NCI-H82 (cell line): Measurements from ENCODE around the gene TRMT2B.
"Not testable (repeated sequence)": the region's sequence is repeated elsewhere in the genome, so short reads cannot be mapped to it uniquely, and the experiment has no call there.

Experiments
- DNase-seq: peaks from one replicate; lab custom pipeline; 2025; lab: John Stamatoyannopoulos, UW

Gene TRMT2B, protein sequence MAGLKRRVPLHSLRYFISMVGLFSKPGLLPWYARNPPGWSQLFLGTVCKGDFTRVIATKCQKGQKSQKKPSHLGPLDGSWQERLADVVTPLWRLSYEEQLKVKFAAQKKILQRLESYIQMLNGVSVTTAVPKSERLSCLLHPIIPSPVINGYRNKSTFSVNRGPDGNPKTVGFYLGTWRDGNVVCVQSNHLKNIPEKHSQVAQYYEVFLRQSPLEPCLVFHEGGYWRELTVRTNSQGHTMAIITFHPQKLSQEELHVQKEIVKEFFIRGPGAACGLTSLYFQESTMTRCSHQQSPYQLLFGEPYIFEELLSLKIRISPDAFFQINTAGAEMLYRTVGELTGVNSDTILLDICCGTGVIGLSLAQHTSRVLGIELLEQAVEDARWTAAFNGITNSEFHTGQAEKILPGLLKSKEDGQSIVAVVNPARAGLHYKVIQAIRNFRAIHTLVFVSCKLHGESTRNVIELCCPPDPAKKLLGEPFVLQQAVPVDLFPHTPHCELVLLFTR

DNA sequence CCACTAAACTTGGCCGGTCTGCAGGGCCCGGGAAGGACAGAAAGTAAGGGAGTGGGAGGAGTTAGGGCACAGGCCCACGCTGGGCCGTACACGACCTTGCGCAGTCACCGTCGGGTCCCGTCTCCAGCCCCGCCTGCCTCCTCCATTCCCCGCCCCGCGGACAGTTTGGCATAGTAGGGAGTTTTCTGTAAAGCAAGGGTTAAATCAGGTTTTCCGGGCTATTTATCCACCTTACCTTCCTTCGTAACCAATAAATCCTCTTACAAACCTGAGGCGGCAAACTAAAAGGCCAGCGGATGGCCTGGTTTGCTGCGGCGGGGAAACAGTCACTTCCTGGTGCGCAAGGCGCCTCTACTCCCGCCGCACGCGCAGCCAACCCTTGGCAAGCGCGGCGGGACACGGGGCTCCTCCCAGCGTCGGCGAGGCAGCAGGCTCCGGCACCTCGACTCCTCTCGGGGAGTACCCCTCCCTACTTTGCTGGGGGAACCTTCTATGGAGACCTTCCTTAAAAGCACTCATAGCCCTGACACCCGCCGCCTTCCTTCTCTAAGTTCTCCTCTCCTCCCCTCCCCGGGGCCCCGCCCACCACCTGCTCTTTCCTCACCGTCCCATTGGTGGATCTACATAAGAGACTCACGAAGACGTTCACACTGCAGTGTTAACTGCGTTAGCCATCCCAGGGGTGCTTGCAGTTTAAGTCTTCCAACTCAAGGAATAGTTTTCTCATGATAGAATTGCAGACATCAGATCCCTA, at the start of gene TRMT2B:
TSS of gene TRMT2B (minus strand) at position 563 of the 754 bp plus-strand sequence. CDS start 9,822 bp downstream, outside the sequence.
- peak; percentile 85 for DNase-seq

DNA sequence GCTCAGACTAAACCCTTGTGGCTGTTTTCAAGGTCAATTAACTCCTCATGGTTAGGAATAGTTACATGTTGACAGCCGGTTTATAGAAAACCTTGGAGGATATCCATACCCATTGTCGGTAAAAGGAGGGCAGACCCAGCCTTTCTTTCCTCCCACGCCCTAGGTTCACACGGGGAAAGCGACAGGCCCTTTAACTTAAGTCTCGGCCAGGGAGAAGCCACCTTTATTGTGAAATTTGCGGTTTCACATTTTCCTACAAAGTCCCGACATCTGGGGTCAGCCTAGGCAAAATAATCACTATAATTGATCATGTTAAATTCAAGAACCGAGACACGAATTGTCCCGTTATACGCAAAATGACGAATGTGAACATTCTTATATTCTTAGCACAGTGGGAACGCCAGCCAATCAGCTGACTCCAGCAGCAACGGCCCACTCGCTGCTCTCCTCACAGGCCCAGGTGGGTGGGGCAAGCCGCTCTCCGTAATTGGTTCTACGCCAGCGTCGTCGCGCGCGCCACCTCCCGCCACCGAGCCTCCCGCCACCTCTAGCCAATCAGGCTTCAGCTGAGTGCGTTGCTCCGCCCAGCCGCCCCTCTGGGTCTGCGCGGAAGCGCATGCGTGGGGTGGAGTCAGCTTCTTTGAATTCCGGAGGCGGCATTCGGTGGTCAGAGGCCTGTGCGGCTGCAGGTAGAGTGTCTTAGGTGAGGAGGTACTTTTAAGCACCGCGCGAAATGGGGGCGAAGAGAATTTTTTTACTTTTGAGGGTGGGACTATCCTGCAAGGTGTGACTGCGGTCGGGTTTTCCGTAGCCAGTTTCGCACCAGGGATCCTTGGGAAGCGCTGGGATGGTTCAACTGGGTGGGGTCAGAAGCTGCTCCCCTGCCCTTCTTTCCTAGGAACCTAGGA, 45.9 kb upstream of the TRMT2B start, which contains the start of gene CENPI:
TSS of gene CENPI (plus strand) at position 659 of the 908 bp plus-strand sequence. CDS start 2,867 bp downstream, outside the sequence.
- DNase-seq, result peak; percentile 97

DNA sequence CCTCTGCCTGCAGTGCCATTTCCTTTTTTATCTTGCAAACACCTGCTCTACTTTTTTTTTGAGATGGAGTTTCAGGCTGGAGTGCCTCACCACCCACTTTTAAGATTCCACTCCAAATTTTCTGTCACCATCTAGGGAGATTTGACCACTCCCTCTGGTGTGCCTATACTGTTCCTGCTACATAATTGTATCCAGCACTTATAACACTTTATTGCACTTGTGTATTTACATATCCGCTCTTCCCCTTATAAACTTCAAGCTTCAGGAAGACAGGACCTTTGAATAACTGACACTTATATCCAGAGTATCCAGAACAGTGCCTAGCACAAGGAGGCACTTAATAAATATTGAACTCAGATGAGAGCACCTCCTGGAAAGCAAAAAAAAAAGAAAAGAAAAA, 39.9 kb upstream of the TRMT2B start:
- no peak for DNase-seq

DNA sequence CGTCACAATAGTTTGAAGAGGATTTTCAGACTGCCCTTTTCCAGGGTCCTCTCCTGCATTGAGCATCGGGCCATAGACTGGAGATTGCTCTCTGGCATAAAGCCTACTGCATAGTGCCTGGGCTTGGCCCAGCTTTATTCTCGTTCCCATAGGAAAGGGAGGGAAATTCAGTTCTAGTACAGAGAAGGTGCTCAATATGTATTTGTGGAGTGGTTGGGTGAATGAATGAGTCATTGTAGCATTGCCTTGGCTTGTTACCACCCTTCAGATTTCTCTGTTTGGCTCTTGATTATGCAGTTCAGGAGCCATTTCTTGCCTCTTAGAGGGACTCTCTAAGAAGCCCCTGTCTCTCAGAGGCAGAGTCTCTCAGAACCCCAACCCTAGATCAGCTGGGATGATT, 29.3 kb upstream of the TRMT2B start:
- no peak for DNase-seq

DNA sequence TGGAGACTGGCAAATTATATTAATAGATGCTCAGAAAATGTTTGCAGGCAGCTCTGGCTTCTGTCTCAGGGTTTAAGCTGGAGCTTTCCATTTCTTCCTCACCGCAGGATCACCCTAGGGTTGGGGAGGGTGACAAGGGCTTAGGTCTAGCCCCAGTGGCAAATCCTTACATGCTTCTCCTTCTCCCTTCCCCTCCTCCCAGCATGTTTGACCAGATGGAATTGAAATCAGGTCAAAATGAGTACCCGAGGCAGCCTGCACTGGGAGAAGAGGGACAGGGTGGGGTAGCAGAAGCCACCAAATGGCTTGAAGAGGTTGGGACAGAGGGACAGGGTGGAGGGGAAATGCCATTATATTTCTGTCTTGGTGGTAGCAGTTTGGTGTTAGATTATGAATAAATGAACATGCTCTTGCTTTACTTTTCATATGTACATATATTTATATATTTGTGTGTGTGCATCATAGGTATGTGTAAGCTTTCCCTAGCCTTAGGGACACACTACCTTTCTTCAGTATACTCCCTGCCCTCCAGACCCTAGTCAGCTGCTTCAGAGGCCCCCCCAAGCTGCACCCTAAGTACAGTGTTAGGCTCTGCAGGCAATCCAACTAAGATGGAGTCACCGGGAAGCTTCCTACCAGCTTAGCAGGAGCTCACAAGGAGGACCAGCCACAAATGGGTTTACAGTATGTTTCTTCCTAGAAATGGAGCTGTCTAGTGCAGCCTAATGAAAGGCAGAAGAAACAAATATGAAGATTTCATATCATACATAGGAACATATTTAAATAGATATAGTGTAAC, 28.6 kb upstream of the TRMT2B start:
- DNase-seq, result peak; percentile 50

DNA sequence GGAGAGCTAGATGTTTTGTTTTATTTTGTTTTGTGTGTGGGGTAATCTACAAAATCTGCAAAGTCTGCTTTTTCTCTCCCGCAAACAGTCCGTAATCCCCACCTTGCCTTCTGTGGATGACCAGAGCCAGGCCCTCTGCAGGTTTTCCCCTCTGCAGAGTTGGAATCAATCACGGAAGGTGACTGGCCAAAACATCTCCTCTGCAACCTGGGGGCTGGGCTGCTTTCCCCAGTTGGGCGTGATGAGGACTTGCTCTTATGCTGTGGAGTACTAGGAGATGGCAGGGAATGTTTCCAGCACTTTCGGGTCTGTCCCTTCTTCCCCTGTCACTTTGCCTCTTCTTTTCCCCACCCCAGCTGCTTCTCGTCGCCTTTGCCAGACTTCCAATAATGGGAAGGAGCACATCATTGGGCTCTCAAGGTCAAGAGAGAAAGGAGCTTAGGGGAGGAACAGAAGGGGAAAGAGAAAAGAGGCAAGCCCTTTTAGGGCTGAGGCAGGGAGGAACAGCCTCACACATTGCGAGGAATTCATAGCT, 27.9 kb upstream of the TRMT2B start:
- peak; percentile 50 for DNase-seq

DNA sequence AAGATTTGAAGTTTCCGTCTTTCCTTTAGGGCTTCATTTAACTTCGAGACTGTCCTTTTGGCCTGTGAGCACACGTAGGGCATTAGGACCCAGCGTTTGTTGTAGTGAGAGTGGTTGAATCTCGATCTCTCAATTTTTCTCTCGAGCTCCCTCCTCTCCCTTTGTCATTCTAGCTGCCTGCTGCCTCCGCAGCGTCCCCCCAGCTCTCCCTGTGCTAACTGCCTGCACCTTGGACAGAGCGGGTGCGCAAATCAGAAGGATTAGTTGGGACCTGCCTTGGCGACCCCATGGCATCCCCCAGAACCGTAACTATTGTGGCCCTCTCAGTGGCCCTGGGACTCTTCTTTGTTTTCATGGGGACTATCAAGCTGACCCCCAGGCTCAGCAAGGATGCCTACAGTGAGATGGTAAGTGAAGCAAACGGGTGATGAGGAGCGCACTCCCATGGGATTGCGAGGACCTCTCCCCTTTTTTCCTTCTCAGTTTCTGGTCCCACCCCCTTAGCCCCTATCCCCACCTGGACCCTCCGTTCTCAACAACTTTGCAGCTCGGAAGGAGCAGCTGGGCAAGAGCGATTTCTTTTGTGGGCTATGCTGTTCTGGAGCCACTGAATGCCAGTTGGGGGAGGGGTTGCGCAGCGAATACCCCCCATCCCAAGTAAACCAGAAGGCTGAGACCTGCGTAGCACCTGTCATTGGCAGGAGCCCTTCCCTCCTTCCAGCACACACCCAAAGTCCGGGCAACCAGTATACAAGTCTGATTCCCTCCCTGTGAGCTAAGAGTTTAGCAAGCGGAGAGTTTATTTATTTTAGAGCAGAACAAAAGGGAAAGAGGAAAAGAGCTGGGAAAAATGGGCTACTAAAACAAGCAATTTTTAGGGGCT, 27.0 kb upstream of the TRMT2B start, which contains the start of gene TMEM35A:
TSS of gene TMEM35A (plus strand) at position 164 of the 883 bp plus-strand sequence. CDS start at position 288, 124 bp downstream.
- DNase-seq, result no peak

DNA sequence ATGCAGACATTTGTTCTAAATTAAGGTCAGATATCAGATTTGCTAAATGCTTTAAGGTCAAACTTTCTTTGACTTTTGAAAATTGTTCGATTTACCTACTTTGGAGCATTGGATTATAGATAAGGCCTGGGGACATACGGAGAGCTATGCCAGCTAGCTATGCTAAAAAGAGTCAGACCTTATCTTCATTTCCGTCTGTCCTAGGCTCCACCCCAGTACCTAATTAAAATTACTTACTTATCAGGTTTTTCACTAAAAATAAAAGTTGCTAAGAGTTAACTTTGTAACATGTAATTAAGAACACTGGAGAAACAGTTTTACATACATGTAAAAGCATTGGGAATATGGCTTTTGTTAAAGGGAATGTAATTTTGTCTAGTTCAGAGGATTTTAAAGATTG, 19.7 kb upstream of the TRMT2B start:
- DNase-seq, result no peak

DNA sequence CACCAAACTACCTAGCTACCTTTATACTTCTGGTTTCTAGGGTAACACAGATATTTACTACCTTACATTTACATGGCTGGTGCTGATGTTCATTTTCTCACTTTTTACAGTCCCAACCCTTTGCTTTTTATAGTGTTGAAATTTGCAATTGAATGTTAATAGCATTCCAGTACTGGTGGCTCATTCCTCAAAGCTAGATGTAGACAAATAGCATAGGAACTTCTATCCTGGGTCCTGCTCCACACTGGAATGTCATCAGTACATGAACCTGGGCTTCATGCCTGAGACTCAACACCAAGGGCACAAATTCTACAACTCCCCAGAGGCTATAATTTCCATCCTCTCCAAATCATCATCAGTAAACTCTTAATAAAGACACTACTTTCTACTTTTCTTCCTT, 10.3 kb upstream of the TRMT2B start:
- DNase-seq, result no peak

DNA sequence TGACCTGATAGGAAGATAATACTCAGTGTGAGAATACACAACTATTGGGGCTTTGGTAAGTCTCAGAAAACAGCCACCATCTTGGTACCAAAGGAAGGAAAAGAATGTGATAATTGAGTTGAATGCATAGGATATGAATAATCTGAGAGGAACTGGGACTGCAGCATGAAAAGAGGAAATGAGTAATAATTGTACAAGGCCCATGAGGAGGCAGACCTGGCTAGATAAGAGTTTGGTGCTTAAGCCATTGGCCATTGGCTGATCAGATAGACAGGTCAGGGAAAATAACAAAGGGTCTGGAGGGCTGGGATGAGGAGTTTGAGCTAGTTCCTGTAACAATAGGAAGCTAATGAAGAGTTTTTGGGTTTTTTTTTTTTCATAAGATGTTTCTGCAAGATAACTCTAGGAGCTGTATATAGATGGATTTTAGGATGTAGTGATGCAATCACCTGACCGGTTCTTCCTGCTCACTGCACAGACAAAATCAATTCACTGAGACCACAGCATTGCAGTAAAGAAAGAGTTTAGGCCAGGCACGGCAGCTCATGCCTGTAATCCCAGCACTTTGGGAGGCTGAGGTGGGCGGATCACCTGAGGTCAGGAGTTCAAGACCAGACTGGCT, 5.3 kb upstream of the TRMT2B start:
- no peak for DNase-seq

DNA sequence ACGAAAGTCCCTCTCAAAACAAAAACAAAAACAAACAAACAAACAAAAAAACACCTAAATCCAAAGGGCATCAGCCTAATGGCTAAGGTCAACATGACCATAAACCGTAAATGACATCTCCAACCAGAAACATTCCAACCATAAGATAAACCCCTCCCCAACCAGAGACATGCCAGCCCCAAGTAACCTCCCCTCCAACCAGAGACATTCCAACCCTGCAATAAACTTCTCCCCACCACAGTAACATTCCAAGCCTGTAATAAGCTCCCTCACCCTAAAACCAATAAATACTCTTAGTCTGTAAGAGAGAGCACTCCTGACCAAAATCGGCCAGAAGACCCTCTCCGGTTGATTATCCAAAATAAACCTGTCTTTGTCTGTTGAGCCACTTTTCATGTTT, 4.6 kb upstream of the TRMT2B start:
- not testable (repeated sequence) for DNase-seq

DNA sequence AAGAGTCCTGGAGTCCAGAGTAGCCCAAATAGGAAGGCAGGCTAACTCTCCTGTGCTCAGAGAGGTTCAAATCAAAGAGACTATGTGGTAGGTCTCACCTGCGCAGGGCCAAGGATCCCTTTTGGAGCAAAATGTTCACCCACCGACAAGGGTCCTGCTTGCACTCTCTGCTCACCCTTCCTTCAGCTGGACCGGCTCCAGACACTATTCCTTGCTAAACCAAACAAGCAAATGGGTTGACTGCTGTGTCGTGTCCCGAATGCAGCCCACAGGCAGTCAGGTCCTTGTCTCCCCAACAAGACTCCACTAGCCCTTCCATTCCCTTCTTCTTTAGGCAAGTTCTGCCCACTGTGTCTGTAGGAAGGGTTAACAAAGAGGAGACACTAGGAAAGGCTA, 760 bp downstream of the TRMT2B start:
- no peak for DNase-seq

DNA sequence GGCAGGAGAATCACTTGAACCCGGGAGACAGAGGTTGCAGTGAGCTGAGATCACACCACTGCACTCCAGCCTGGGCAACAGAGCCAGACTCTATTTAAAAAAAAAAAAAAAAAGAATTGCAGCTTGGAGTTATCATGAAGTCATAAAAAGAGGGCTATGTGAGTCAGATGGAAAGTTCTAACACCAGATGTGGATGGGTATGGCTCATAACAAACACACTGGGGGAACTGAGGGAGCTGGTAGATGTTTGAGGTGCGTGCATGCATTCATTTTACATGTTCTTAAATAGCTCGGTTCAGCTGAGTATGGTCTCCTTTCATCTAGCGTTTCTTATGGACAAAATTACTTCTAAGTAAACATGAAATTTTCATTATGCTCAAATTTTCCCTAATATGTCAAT, 11.7 kb downstream of the TRMT2B start:
- no peak for DNase-seq

DNA sequence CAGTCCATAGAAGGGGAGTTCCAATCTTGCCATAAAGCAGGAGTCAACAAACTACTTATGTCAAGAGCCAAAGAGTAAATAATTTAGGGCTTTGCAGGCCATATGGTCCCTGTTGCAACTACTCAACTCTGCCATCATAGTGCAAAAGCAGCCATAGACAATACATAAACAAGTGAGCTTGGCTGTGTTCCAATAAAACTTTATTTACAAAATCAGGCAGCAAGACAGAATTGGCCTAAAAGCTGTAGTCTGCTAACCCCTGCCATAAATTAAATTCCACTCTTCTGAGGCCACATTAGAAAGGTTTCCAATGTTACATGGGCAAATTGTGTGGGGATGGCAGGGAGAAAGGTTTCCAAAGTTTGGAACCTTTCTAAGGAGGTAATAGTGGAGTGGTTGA, 14.7 kb downstream of the TRMT2B start:
- peak; percentile 52 for DNase-seq

DNA sequence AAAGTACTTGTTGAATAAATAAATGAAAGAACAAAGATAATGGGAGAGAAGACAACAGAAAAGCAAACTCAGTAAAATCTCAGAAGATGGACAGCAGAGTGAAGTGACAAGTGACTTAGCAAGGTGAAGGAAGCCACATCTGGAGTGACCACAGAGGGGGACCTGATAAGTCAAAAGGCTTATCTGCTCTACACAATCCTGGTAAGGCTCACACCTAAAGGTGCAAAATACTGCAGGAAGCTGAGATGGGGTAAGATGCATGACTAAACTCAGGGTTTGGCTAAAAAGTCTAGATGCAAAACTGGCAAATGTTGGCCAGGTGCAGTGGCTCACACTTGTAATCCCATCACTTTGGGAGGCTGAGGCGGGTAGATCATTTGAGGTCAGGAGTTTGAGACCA, 22.2 kb downstream of the TRMT2B start:
- DNase-seq, result no peak

DNA sequence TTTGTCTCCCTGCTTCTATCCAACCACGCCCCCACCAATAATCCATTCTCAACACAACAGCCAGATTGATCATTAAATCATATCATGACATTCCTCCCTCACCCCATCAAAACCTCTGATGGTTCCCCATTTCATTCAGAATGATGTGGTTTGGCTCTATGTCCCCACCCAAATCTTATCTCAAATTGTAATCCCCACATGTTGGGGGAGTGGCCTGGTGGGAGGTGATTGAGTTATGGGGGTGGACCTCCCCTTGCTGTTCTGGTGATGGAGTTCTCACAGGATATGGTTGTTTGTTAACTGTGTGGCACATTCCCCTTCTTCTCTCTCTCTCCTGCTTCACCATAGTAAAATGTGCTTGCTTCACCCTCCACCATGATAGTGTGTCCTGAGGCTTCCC, 23.3 kb downstream of the TRMT2B start:
- DNase-seq, result no peak

DNA sequence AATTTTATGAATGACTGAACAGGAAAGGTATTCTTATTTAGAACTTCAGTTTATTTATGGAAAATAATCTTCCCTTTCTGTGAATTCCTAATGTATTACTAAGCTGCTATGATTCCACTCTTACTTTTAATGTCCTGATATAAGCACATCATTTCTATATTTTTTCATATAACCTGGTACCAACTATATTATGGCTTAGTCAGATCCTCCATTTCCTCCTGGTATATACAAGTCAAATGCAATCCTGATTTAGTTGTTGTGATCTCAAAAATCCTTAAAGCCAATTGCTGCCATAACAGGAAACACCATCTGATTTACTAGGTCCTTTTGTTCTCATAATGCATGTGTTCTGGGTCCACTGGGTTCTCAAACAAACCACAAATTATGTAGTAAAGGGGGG, 26.8 kb downstream of the TRMT2B start:
- DNase-seq, result no peak

DNA sequence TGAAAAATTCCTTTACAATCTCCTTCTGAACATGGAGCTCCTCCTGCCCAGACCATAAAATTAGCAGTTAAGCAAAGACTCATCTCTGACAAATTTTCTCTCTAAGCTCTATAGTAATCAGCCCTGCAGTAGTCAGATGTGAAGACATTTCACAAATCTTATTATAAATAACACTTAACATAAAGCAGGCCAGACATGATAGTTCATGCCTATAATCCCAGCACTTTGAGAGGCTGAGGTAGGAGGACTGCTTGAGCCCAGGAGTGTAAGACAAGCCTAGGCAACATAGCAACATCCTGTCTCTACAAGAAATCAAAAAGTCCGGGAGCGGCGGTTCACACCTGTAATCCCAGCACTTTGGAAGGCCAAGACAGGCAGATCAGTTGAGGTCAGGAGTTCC, 29.9 kb downstream of the TRMT2B start:
- DNase-seq, result no peak

DNA sequence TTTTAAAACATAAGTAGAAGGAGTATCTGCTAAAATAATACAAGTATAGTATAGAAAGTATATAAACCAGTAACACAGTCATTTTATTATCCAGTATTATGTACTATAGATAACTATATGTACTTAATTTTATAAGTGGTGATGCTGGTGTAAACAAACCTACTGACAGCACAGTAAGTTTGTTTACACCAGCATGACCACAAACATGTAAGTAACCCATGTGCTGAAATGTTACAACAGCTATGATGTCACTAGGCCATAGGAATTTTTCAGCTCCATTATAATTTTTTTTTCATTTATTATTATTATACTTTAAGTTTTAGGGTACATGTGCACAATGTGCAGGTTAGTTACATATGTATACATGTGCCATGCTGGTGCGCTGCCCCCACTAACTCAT, 39.9 kb downstream of the TRMT2B start:
- DNase-seq, result not testable (repeated sequence)
